SK-N-SH treated with all-trans-retinoic acid at 6 μM for 48 hours (cell line): Measurements from ENCODE around the gene CDH4.

ENCODE experiments used
- ATAC-seq: fragments of 200-7000 bp; cut with Tn5 transposase; 3 replicates; pipeline ENCODE4 v1.9.1; 2020; ENCODE audit warnings: mild to moderate bottlenecking, moderate library complexity
- ARNTL ChIP-seq: fragments of 450-650 bp; formaldehyde crosslinking; IDR thresholded peaks from 2 replicates; pipeline ENCODE4 v1.5.0; 2020; ENCODE audit warnings: low read depth, mild to moderate bottlenecking, moderate library complexity, borderline replicate concordance
- BACH2 ChIP-seq: fragments of 250-450 bp; sonication (Bioruptor Pico); IDR thresholded peaks from 2 replicates; pipeline ENCODE4 v1.9.0; 2021; ENCODE audit warnings: mild to moderate bottlenecking, borderline replicate concordance
- CREB5 ChIP-seq: fragments of 250-450 bp; sonication (Bioruptor Pico); IDR thresholded peaks from 2 replicates; pipeline ENCODE4 v1.5.1; 2020; ENCODE audit warnings: low read depth, mild to moderate bottlenecking, moderate library complexity
- CSDC2 ChIP-seq: fragments of 250-450 bp; sonication (Bioruptor Pico); IDR thresholded peaks from 2 replicates; pipeline ENCODE4 v1.5.0; 2020; ENCODE audit warnings: mild to moderate bottlenecking, moderate library complexity
- CSRNP3 ChIP-seq: fragments of 250-450 bp; sonication (Bioruptor Pico); IDR thresholded peaks from 2 replicates; pipeline ENCODE4 v1.5.1; 2021; ENCODE audit warnings: mild to moderate bottlenecking, moderate library complexity
- ESRRG ChIP-seq: fragments of 250-450 bp; sonication (Bioruptor Pico); IDR thresholded peaks from 2 replicates; pipeline ENCODE4 v1.6.1; 2021; ENCODE audit warnings: mild to moderate bottlenecking
- GLIS3 ChIP-seq: fragments of 250-450 bp; sonication (Bioruptor Pico); IDR thresholded peaks from 2 replicates; pipeline ENCODE4 v1.5.0; 2020; ENCODE audit warnings: mild to moderate bottlenecking, moderate library complexity
- ISL1 ChIP-seq: fragments of 250-450 bp; sonication (Bioruptor Pico); IDR thresholded peaks from 2 replicates; pipeline ENCODE4 v2.1.2; 2022; ENCODE audit warnings: mild to moderate bottlenecking, moderate library complexity
- OSR1 ChIP-seq: fragments of 250-450 bp; sonication (Bioruptor Pico); IDR thresholded peaks from 2 replicates; pipeline ENCODE4 v1.8.0; 2022; ENCODE audit warnings: moderate library complexity, mild to moderate bottlenecking, inconsistent platforms
- PATZ1 ChIP-seq: fragments of 250-450 bp; sonication (Bioruptor Pico); IDR thresholded peaks from 2 replicates; pipeline ENCODE4 v1.8.0; 2020; ENCODE audit warnings: mild to moderate bottlenecking, moderate library complexity, borderline replicate concordance
- POU6F1 ChIP-seq: fragments of 250-450 bp; sonication (Bioruptor Pico); IDR thresholded peaks from 2 replicates; pipeline ENCODE4 v1.8.0; 2021; ENCODE audit warnings: low read depth, mild to moderate bottlenecking, moderate library complexity, borderline replicate concordance
- PPARA ChIP-seq: fragments of 250-450 bp; sonication (Bioruptor Pico); IDR thresholded peaks from 2 replicates; pipeline ENCODE4 v1.5.0; 2020; ENCODE audit warnings: mild to moderate bottlenecking, borderline replicate concordance
- RARB ChIP-seq: fragments of 250-450 bp; sonication (Bioruptor Pico); IDR thresholded peaks from 2 replicates; pipeline ENCODE4 v1.8.0; 2021; ENCODE audit warnings: mild to moderate bottlenecking, moderate library complexity
- SNAI2 ChIP-seq: fragments of 250-450 bp; sonication (Bioruptor Pico); IDR thresholded peaks from 2 replicates; pipeline ENCODE4 v1.5.0; 2020; ENCODE audit warnings: mild to moderate bottlenecking, moderate library complexity
- TCF4 ChIP-seq: fragments of 250-450 bp; sonication (Bioruptor Pico); IDR thresholded peaks from 2 replicates; pipeline ENCODE4 v1.8.0; 2021; ENCODE audit warnings: mild to moderate bottlenecking, moderate library complexity, borderline replicate concordance
- TOX ChIP-seq: fragments of 250-450 bp; sonication (Bioruptor Pico); IDR thresholded peaks from 2 replicates; pipeline ENCODE4 v1.8.0; 2021; ENCODE audit warnings: mild to moderate bottlenecking, moderate library complexity, borderline replicate concordance
- TSHZ2 ChIP-seq: fragments of 250-450 bp; sonication (Bioruptor Pico); IDR thresholded peaks from 2 replicates; pipeline ENCODE4 v1.5.0; 2020; ENCODE audit warnings: mild to moderate bottlenecking, moderate library complexity
- ZC3H10 ChIP-seq: fragments of 250-450 bp; sonication (Bioruptor Pico); IDR thresholded peaks from 2 replicates; pipeline ENCODE4 v1.5.1; 2021; ENCODE audit warnings: mild to moderate bottlenecking, moderate library complexity
- ZFP3 ChIP-seq: fragments of 250-450 bp; sonication (Bioruptor Pico); IDR thresholded peaks from 2 replicates; pipeline ENCODE4 v1.5.0; 2020; ENCODE audit warnings: mild to moderate bottlenecking, moderate library complexity
- ZFP30 ChIP-seq: fragments of 450-650 bp; formaldehyde crosslinking; IDR thresholded peaks from 2 replicates; pipeline ENCODE4 v1.5.0; 2022; ENCODE audit warnings: mild to moderate bottlenecking, moderate library complexity
- ZNF565 ChIP-seq: fragments of 450-650 bp; formaldehyde crosslinking; conservative IDR thresholded peaks from 2 replicates; pipeline ENCODE4 v1.5.0; 2020; ENCODE audit warnings: low read depth, mild to moderate bottlenecking, moderate library complexity
- ZNF70 ChIP-seq: fragments of 450-650 bp; formaldehyde crosslinking; IDR thresholded peaks from 2 replicates; pipeline ENCODE4 v1.5.0; 2020; ENCODE audit warnings: mild to moderate bottlenecking, moderate library complexity
- ZNF8 ChIP-seq: fragments of 450-650 bp; formaldehyde crosslinking; IDR thresholded peaks from 2 replicates; pipeline ENCODE4 v1.5.0; 2020; ENCODE audit warnings: mild to moderate bottlenecking, moderate library complexity

CDH4 gene

GRCh38 chr20:61640871-61641245 is 388.8 kb downstream of the CDH4 start:
- no peak for ATAC-seq
- no peak for TF ChIP-seq ESRRG (CRISPR knock-in tag)

GRCh38 chr20:61643656-61644377 is 391.8 kb downstream of the CDH4 start:
- TF ChIP-seq CSRNP3 (CRISPR knock-in tag): no peak
- no peak for TF ChIP-seq GLIS3 (CRISPR knock-in tag)
- no peak for TF ChIP-seq OSR1 (CRISPR knock-in tag)
- TF ChIP-seq ESRRG (CRISPR knock-in tag): no peak
- TF ChIP-seq CREB5 (CRISPR knock-in tag): no peak
- no peak for TF ChIP-seq PATZ1 (CRISPR knock-in tag)
- no peak for TF ChIP-seq ZNF8 (CRISPR knock-in tag)
- TF ChIP-seq, all 23 proteins: peak for 0
- ATAC-seq: no peak

- TF ChIP-seq TCF4 (CRISPR knock-in tag) (no peak), TOX (CRISPR knock-in tag) (no peak), ZNF70 (CRISPR knock-in tag) (no peak), ZC3H10 (CRISPR knock-in tag) (no peak), CSDC2 (CRISPR knock-in tag) (no peak)
- TF ChIP-seq, all 23 proteins: peak for 0
Measured at GRCh38 chr20:61644378-61645076, 392.5 kb downstream of the CDH4 start.

GRCh38 chr20:61645732-61646131 is 393.7 kb downstream of the CDH4 start:
- ATAC-seq: no peak
- TF ChIP-seq ISL1 (no peak), ZC3H10 (CRISPR knock-in tag) (no peak), ZNF8 (CRISPR knock-in tag) (no peak), ZNF565 (CRISPR knock-in tag) (no peak), SNAI2 (CRISPR knock-in tag) (no peak), PPARA (CRISPR knock-in tag) (no peak), RARB (CRISPR knock-in tag) (no peak), TSHZ2 (CRISPR knock-in tag) (no peak), ARNTL (no peak), GLIS3 (CRISPR knock-in tag) (no peak), TOX (CRISPR knock-in tag) (no peak), ESRRG (CRISPR knock-in tag) (no peak), OSR1 (CRISPR knock-in tag) (no peak), BACH2 (no peak), CSDC2 (CRISPR knock-in tag) (no peak), ZFP30 (CRISPR knock-in tag) (no peak), ZFP3 (CRISPR knock-in tag) (no peak), PATZ1 (CRISPR knock-in tag) (no peak), POU6F1 (CRISPR knock-in tag) (no peak)

More at GRCh38 chr20:61644378-61645076, 392.5 kb downstream of the CDH4 start:
- ATAC-seq: no peak
